ENCODE data around the gene GTF2A1.
A peak's percentile ranks its signal among the peaks of the same experiment; 100 is the strongest.

GTF2A1 gene

GRCh38 chr14:81133400-81133799, 87.4 kb downstream of the GTF2A1 start:
- TF ChIP-seq, protein P1, sequence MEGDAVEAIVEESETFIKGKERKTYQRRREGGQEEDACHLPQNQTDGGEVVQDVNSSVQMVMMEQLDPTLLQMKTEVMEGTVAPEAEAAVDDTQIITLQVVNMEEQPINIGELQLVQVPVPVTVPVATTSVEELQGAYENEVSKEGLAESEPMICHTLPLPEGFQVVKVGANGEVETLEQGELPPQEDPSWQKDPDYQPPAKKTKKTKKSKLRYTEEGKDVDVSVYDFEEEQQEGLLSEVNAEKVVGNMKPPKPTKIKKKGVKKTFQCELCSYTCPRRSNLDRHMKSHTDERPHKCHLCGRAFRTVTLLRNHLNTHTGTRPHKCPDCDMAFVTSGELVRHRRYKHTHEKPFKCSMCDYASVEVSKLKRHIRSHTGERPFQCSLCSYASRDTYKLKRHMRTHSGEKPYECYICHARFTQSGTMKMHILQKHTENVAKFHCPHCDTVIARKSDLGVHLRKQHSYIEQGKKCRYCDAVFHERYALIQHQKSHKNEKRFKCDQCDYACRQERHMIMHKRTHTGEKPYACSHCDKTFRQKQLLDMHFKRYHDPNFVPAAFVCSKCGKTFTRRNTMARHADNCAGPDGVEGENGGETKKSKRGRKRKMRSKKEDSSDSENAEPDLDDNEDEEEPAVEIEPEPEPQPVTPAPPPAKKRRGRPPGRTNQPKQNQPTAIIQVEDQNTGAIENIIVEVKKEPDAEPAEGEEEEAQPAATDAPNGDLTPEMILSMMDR (IDR thresholded peaks at IDR 0.05; ENCODE audit: insufficient read depth, low read depth, low read length, missing control alignments) = no peak
- no peak overlapping the region for H3K4me3 ChIP-seq (ENCODE audit: low read length)

GRCh38 chr14:81132468-81132867, 88.3 kb downstream of the GTF2A1 start:
- H3K4me3 ChIP-seq (ENCODE audit: low read length) = no peak overlapping the region
- DNase-seq (ENCODE audit: low read depth) = no peak
- TF ChIP-seq, protein P1 (IDR thresholded peaks at IDR 0.05; ENCODE audit: insufficient read depth, low read depth, low read length, missing control alignments) = no peak

More at GRCh38 chr14:81133400-81133799, 87.4 kb downstream of the GTF2A1 start:
- no peak for DNase-seq (ENCODE audit: low read depth)

- DNase-seq (ENCODE audit: low read depth) = no peak
- H3K4me3 ChIP-seq (ENCODE audit: low read length) = no peak overlapping the region
- TF ChIP-seq, protein P1 (IDR thresholded peaks at IDR 0.05; ENCODE audit: insufficient read depth, low read depth, low read length, missing control alignments) = no peak
Measured at GRCh38 chr14:81129242-81129641, 91.5 kb downstream of the GTF2A1 start.

DNA sequence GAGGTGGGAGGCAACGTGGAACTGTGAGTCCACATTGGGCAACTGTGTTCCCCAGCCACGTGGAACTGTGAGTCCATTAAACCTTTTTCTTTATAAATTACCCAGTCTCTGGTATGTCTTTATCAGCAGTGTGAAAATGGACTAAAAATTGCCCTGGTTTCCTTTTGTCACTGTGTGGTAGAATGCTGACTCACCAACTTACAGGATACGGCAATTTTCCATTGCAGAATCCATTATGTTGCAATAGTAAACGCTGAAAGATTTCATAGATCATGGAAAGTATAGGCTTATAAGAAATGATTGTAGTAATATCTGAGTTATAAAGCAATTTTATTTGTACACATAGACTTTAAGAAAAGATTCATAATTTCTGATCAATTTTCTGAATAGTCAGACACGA, 93.0 kb downstream of the GTF2A1 start:
- TF ChIP-seq, protein P1 (IDR thresholded peaks at IDR 0.05; ENCODE audit: insufficient read depth, low read depth, low read length, missing control alignments) = no peak
- no peak overlapping the region for H3K4me3 ChIP-seq (ENCODE audit: low read length)
- DNase-seq (ENCODE audit: low read depth) = peak; percentile 14

- TF ChIP-seq, protein P1 (IDR thresholded peaks at IDR 0.05; ENCODE audit: insufficient read depth, low read depth, low read length, missing control alignments) = no peak
- no peak overlapping the region for H3K4me3 ChIP-seq (ENCODE audit: low read length)
- no peak for DNase-seq (ENCODE audit: low read depth)
Measured at GRCh38 chr14:81125536-81125935, 95.2 kb downstream of the GTF2A1 start.
